Keratinocyte (primary cell): Measurements from ENCODE around the gene CHAF1B. TPM values are rescaled to one million over a fixed set of nuclear protein-coding genes. Genes with fewer than 3 reads are reported as not detected.
A peak's percentile ranks its signal among the peaks of the same experiment; 100 is the strongest.

Experiments
- DNase-seq: peaks from one replicate; pipeline ENCODE4 v3.0.0-alpha.2; 2011; ENCODE audit warnings: low read depth, missing footprints, low spot score
- FAIRE-seq: peaks from 2 replicates; lab custom pipeline; 2011; peaks lifted over from hg19 to GRCh38; lab: Jason Lieb, UNC
- H2AFZ ChIP-seq: 2 replicates; pipeline ENCODE4 v1.6.0; 2012; ENCODE audit warnings: low read length, control low read depth, inconsistent platforms; ENCODE audit not compliant: control insufficient read depth
- H3K27ac ChIP-seq: 2 replicates; pipeline ENCODE4 v1.5.1; 2011; ENCODE audit warnings: low read length; ENCODE audit not compliant: control insufficient read depth, insufficient read depth
- H3K27me3 ChIP-seq: 3 replicates; pipeline ENCODE4 v1.6.0; 2011; ENCODE audit warnings: low read length; ENCODE audit not compliant: control insufficient read depth, insufficient read depth; ENCODE audit errors: extremely low read depth
- H3K36me3 ChIP-seq, 2 experiments: 2 replicates in 1 of 2; 3 replicates in 1 of 2; pipeline ENCODE4 v1.5.1; 2011; ENCODE audit warnings: low read length in 2 of 2, mild to moderate bottlenecking in 1 of 2; ENCODE audit not compliant: control insufficient read depth in 2 of 2, insufficient read depth in 2 of 2; ENCODE audit errors: extremely low read depth in 1 of 2
- H3K4me1 ChIP-seq: 3 replicates; pipeline ENCODE4 v1.5.1; 2011; ENCODE audit warnings: low read length; ENCODE audit not compliant: control insufficient read depth, insufficient read depth; ENCODE audit errors: extremely low read depth
- H3K4me2 ChIP-seq: 3 replicates; pipeline ENCODE4 v1.6.0; 2011; ENCODE audit warnings: low read depth, low read length; ENCODE audit not compliant: control insufficient read depth, insufficient read depth; ENCODE audit errors: extremely low read depth
- H3K4me3 ChIP-seq, 3 experiments: fragments of 200-600 bp in 1 of 3; sonication (generic) in 1 of 3; 2 replicates in 2 of 3; 3 replicates in 1 of 3; pipeline ENCODE4 v1.5.1; 2011 to 2016; ENCODE audit warnings: low read length in 3 of 3, mild to moderate bottlenecking in 3 of 3, control low read depth in 2 of 3, inconsistent platforms in 1 of 3, low read depth in 1 of 3, mixed read lengths in 1 of 3, mixed run types in 1 of 3, moderate library complexity in 1 of 3; ENCODE audit not compliant: control insufficient read depth in 2 of 3, insufficient read depth in 2 of 3; ENCODE audit errors: extremely low read depth in 1 of 3
- H3K79me2 ChIP-seq: 2 replicates; pipeline ENCODE4 v1.6.0; 2012; ENCODE audit warnings: low read length; ENCODE audit not compliant: control insufficient read depth, insufficient read depth
- H3K9ac ChIP-seq: 3 replicates; pipeline ENCODE4 v1.6.0; 2011; ENCODE audit warnings: low read length; ENCODE audit not compliant: control insufficient read depth, insufficient read depth; ENCODE audit errors: extremely low read depth
- H3K9me1 ChIP-seq: 3 replicates; pipeline ENCODE4 v1.6.0; 2011; ENCODE audit warnings: low read length; ENCODE audit not compliant: control insufficient read depth, insufficient read depth; ENCODE audit errors: extremely low read depth
- H3K9me3 ChIP-seq: 2 replicates; pipeline ENCODE4 v1.5.1; 2012; ENCODE audit warnings: low read depth, low read length; ENCODE audit not compliant: control insufficient read depth
- H4K20me1 ChIP-seq: 3 replicates; pipeline ENCODE4 v1.6.0; 2011; ENCODE audit warnings: low read length; ENCODE audit not compliant: control insufficient read depth, insufficient read depth; ENCODE audit errors: extremely low read depth
- CTCF ChIP-seq, 3 experiments: IDR thresholded peaks in 1 of 3; conservative IDR thresholded peaks in 1 of 3; optimal IDR thresholded peaks in 1 of 3; 2 replicates in 2 of 3; 3 replicates in 1 of 3; pipeline versions ENCODE3 to v1.5.1; 2011; ENCODE audit warnings: low read length in 3 of 3, mild to moderate bottlenecking in 3 of 3, moderate library complexity in 2 of 3, control low read depth in 1 of 3, inconsistent platforms in 1 of 3; ENCODE audit not compliant: insufficient read depth in 2 of 3; ENCODE audit errors: extremely low read depth in 1 of 3
- EZH2 ChIP-seq: IDR thresholded peaks from one replicate; pipeline ENCODE4 v1.6.1; 2012; ENCODE audit warnings: inconsistent platforms, mild to moderate bottlenecking, low read length, moderate library complexity
- dilution Hi-C: fragments of 300-500 bp; cut with MboI; formaldehyde crosslinking; loops from one replicate; pipeline ENCODE4 v1.7.0; 2020; ENCODE audit warnings: low sequenced_read_pairs; ENCODE audit not compliant: extremely low pct_ligation_motif_present
- polyA plus RNA-seq, 5 experiments: library from polyadenylated mRNA; depleted of rRNA in 3 of 5; stranded (reverse) in 3 of 5; stranded (forward) in 1 of 5; unstranded in 1 of 5; fragments of >200 nt; gene quantifications; 1 replicate in 1 of 5; 2 replicates in 3 of 5; 3 replicates in 1 of 5; pipeline versions ENCODE4 v1.2.1 to v1.2.3, GENCODE V29; 2011 to 2012; ENCODE audit warnings: missing spikeins in 2 of 5, low read depth in 1 of 5, low replicate concordance in 1 of 5

CHAF1B gene
- polyA plus RNA-seq, 1 donor (not counting 4 experiments of a cell fraction or from before 2014, with no cell fraction given): 6.8 TPM

- DNase-seq (no peak), FAIRE-seq (no peak)
- no peaks in the 10 kb centered on the region for H3K36me3 ChIP-seq
- no peaks in the 10 kb centered on the region for H3K9me1 ChIP-seq
- no peak overlapping the region for H2AFZ ChIP-seq
- no peak overlapping the region for H3K9ac ChIP-seq
- H3K27me3 ChIP-seq: no peaks in the 10 kb centered on the region
- no peak overlapping the region for H3K4me2 ChIP-seq
- no peak overlapping the region for H3K27ac ChIP-seq
- no peak overlapping the region for H3K4me3 ChIP-seq
- no peaks in the 10 kb centered on the region for H4K20me1 ChIP-seq
- no peaks in the 10 kb centered on the region for H3K79me2 ChIP-seq
- H3K9me3 ChIP-seq: no peaks in the 10 kb centered on the region
- TF ChIP-seq EZH2 (no peak), CTCF (optimal IDR thresholded peaks at IDR 0.05 in 1 of 3, IDR thresholded peaks at IDR 0.05 in 1 of 3, conservative IDR thresholded peaks at IDR 0.05 in 1 of 3; ENCODE audit: extremely low read depth in 1 of 3, insufficient read depth in 2 of 3, low read length in 3 of 3) (no peak)
- peaks cover 27% of the 10 kb centered on the region for H3K4me1 ChIP-seq
- dilution Hi-C loops: no loop called here
Measured at GRCh38 chr21:36436829-36437744, 51.9 kb downstream of the CHAF1B start.

- Histone ChIP-seq H3K4me3 (no peak overlapping the region), H3K4me1 (peaks cover 27% of the 10 kb centered on the region), H3K9me1 (no peaks in the 10 kb centered on the region), H3K27ac (no peak overlapping the region), H3K4me2 (peak overlapping the region; percentile 46), H4K20me1 (no peaks in the 10 kb centered on the region), H2AFZ (no peak overlapping the region), H3K79me2 (no peaks in the 10 kb centered on the region), H3K9me3 (no peaks in the 10 kb centered on the region), H3K9ac (no peak overlapping the region), H3K27me3 (no peaks in the 10 kb centered on the region), H3K36me3 (no peaks in the 10 kb centered on the region)
- dilution Hi-C loops: no loop called here
- TF ChIP-seq EZH2 (no peak), CTCF (optimal IDR thresholded peaks at IDR 0.05 in 1 of 3, IDR thresholded peaks at IDR 0.05 in 1 of 3, conservative IDR thresholded peaks at IDR 0.05 in 1 of 3; ENCODE audit: extremely low read depth in 1 of 3, insufficient read depth in 2 of 3, low read length in 3 of 3) (no peak)
- FAIRE-seq (no peak), DNase-seq (no peak)
Measured at GRCh38 chr21:36437745-36438128, 52.5 kb downstream of the CHAF1B start.
